GM12878 (cell line): ENCODE data around the gene B3GNT9. TPM values are rescaled to one million over a fixed set of nuclear protein-coding genes. Genes with fewer than 3 reads are reported as not detected.

Source experiments
- ATAC-seq: fragments of 200-7000 bp; cut with Tn5 transposase; 3 replicates; pipeline ENCODE4 v1.9.1; 2020; ENCODE audit warnings: mild to moderate bottlenecking, moderate library complexity
- BruUV-seq: library from RNA; stranded (reverse); fragments of 400-500 nt; replicated peaks from 2 replicates; lab custom pipeline; 2021; lab: Mats Ljungman, UMichigan
- CTCF ChIA-PET: fragments of 300-600 bp; sonication (Branson Sonifier 250); formaldehyde crosslinking; extraction: SDS; loops from one replicate; lab custom pipeline; 2021; ENCODE audit warnings: inconsistent platforms; lab: Yijun Ruan, JAX
- POLR2A ChIA-PET: fragments of 350-600 bp; formaldehyde crosslinking; extraction: SDS; loops from one replicate; lab custom pipeline; 2021; ENCODE audit warnings: inconsistent platforms; lab: Charles Lee
- RAD21 ChIA-PET: fragments of 300-600 bp; sonication (Branson Sonifier 250); formaldehyde crosslinking; loops from one replicate; lab custom pipeline; 2023; ENCODE audit warnings: antibody characterized with exemption; ENCODE audit not compliant: unreplicated experiment; lab: Charles Lee
- SMC1A ChIA-PET: fragments of 300-600 bp; sonication (Branson Sonifier 250); formaldehyde crosslinking; loops from one replicate; lab custom pipeline; 2023; ENCODE audit not compliant: unreplicated experiment, uncharacterized antibody; lab: Charles Lee
- DNase-seq: peaks from one replicate; pipeline ENCODE4 v3.0.0-alpha.2; 2011; ENCODE audit warnings: low read depth, low spot score
- FAIRE-seq: peaks from 3 replicates; lab custom pipeline; 2011; peaks lifted over from hg19 to GRCh38; lab: Jason Lieb, UNC
- H2AFZ ChIP-seq: 2 replicates; pipeline ENCODE4 v1.6.0; 2011; ENCODE audit warnings: low read depth, low read length, control low read depth; ENCODE audit not compliant: control insufficient read depth
- H3K27ac ChIP-seq: 2 replicates; pipeline ENCODE4 v1.5.1; 2011; ENCODE audit warnings: control low read depth; ENCODE audit not compliant: control insufficient read depth, insufficient read depth
- H3K27me3 ChIP-seq, 2 experiments: replicated peaks in 1 of 2; 2 replicates each; pipeline versions ENCODE4 v1.6.0 to v1.6.1; 2011; ENCODE audit warnings: low read length in 1 of 2; ENCODE audit not compliant: control insufficient read depth in 2 of 2, insufficient read depth in 2 of 2
- H3K36me3 ChIP-seq, 2 experiments: 2 replicates each; pipeline ENCODE4 v1.5.1; 2011; ENCODE audit warnings: low read length in 1 of 2; ENCODE audit not compliant: control insufficient read depth in 2 of 2, insufficient read depth in 2 of 2
- H3K4me1 ChIP-seq: 2 replicates; pipeline ENCODE4 v1.6.1; 2011; ENCODE audit warnings: mild to moderate bottlenecking, low read length, moderate library complexity, mixed read lengths; ENCODE audit not compliant: control insufficient read depth, insufficient read depth
- H3K4me2 ChIP-seq: 2 replicates; pipeline ENCODE4 v1.6.0; 2011; ENCODE audit warnings: control low read depth; ENCODE audit not compliant: control insufficient read depth, insufficient read depth
- H3K4me3 ChIP-seq: fragments of 200-600 bp; sonication (generic); 2 replicates; pipeline ENCODE4 v1.5.1; 2016
- H3K79me2 ChIP-seq: 2 replicates; pipeline ENCODE4 v1.6.0; 2011; ENCODE audit warnings: low read length; ENCODE audit not compliant: control insufficient read depth, insufficient read depth
- H3K9ac ChIP-seq: 2 replicates; pipeline ENCODE4 v1.8.0; 2011; ENCODE audit warnings: low read length, control low read depth, mixed read lengths; ENCODE audit not compliant: control insufficient read depth, insufficient read depth
- H3K9me3 ChIP-seq: replicated peaks from 3 replicates; pipeline ENCODE4 v1.5.1; 2011; ENCODE audit warnings: mild to moderate bottlenecking, low read length; ENCODE audit not compliant: control insufficient read depth, insufficient read depth
- H4K20me1 ChIP-seq: 2 replicates; pipeline ENCODE4 v1.6.0; 2011; ENCODE audit not compliant: control insufficient read depth, insufficient read depth
- ASH2L ChIP-seq: fragments of 300-600, 200-600 bp; sonication (generic); IDR thresholded peaks from 2 replicates; pipeline ENCODE4 v1.6.1; 2017; ENCODE audit warnings: low read depth, mild to moderate bottlenecking, borderline replicate concordance
- CREB1 ChIP-seq: IDR thresholded peaks from 2 replicates; pipeline ENCODE4 v1.6.1; 2012; ENCODE audit warnings: low read depth, mild to moderate bottlenecking, inconsistent platforms
- CUX1 ChIP-seq: IDR thresholded peaks from 2 replicates; pipeline ENCODE4 v1.6.1; 2012; ENCODE audit warnings: improper control_type of control experiment, low read depth, low read length; ENCODE audit not compliant: insufficient replicate concordance
- FOXK2 ChIP-seq: fragments of 450-650 bp; IDR thresholded peaks from 2 replicates; pipeline ENCODE4 v1.6.1; 2017; ENCODE audit warnings: mild to moderate bottlenecking, moderate library complexity
- NKRF ChIP-seq: fragments of 450-650 bp; conservative IDR thresholded peaks from 2 replicates; pipeline ENCODE4 v1.6.1; 2017; ENCODE audit warnings: mild to moderate bottlenecking, moderate library complexity
- PRDM15 ChIP-seq: fragments of 450-650 bp; formaldehyde crosslinking; IDR thresholded peaks from 2 replicates; pipeline ENCODE4 v1.4.0; 2020; ENCODE audit warnings: mild to moderate bottlenecking, moderate library complexity
- SREBF2 ChIP-seq: IDR thresholded peaks from 2 replicates; pipeline ENCODE4 v1.6.1; 2012; ENCODE audit warnings: mild to moderate bottlenecking, low read length
- TARDBP ChIP-seq: IDR thresholded peaks from 2 replicates; pipeline ENCODE4 v1.6.1; 2016; ENCODE audit warnings: borderline replicate concordance
- YY1 ChIP-seq: IDR thresholded peaks from 2 replicates; pipeline ENCODE4 v1.6.1; 2011; ENCODE audit warnings: low read depth, mild to moderate bottlenecking, low read length
- WGBS: methylation state at CpG from one replicate; pipeline ENCODE4 v1.1.6; 2016; ENCODE audit warnings: low lambda C conversion rate; ENCODE audit not compliant: insufficient replicate concordance, insufficient coverage; ENCODE audit errors: missing lambda C conversion rate; 5-methylcytosine and 5-hydroxymethylcytosine counted together
- in situ Hi-C: fragments of 300-500 bp; cut with MboI; formaldehyde crosslinking; loops from 9 replicates; pipeline ENCODE4 v1.14.3; 2018; ENCODE audit warnings: mixed read lengths
- intact Hi-C: fragments of 100-400 bp; cut with micrococcal nuclease; formaldehyde crosslinking; loops from one replicate; pipeline ENCODE4 v1.14.2; 2022; ENCODE audit not compliant: unreplicated experiment
- polyA plus RNA-seq, 11 experiments: library from polyadenylated mRNA; depleted of rRNA in 4 of 11; unstranded in 6 of 11; stranded (reverse) in 5 of 11; fragments of >200 nt; fragmentation: Nextera tagmentation in 4 of 11; fragmentation: Illumina TruSeq in 1 of 11; extraction: Ambion mirVana in 4 of 11; extraction: Trizol in 1 of 11; gene quantifications; 1 replicate in 1 of 11; 2 replicates in 10 of 11; pipeline versions ENCODE4 v1.2.1 to v1.2.3, GENCODE V29; 2011 to 2016; ENCODE audit warnings: inconsistent platforms in 2 of 11, missing spikeins in 2 of 11, low read depth in 1 of 11
- total RNA-seq, 4 experiments: library from RNA; depleted of rRNA in 3 of 4; stranded (reverse); fragments of >200 nt in 3 of 4; fragmentation: Illumina TruSeq in 1 of 4; extraction: Trizol in 1 of 4; gene quantifications; 2 replicates each; pipeline versions ENCODE4 v1.2.1 to v1.2.3, GENCODE V29; 2013 to 2021

The B3GNT9 gene
- total and polyA plus RNA-seq, 10 of the 15 experiments (the other 5 are each of a cell fraction or from before 2014, with no cell fraction given): 0.08 to 5.0 (median 1.9) TPM

GRCh38 chr16:67128887-67129286 lies 21.9 kb downstream of the B3GNT9 start:
- RAD21 ChIA-PET: interaction anchor here (1.1 kb wide), 1 partner anchor 110 kb away, joined by 3 read pairs; no protein-coding TSS in a partner anchor
- Histone ChIP-seq H3K4me2 (no peak overlapping the region), H3K4me3 (no peak overlapping the region), H3K27ac (no peak overlapping the region), H3K4me1 (no peaks in the 10 kb centered on the region), H3K27me3 (no peaks in the 10 kb centered on the region), H3K9ac (no peak overlapping the region), H4K20me1 (no peaks in the 10 kb centered on the region), H3K36me3 (peaks cover 5 to 10% of the 10 kb centered on the region in 2 experiments), H3K79me2 (no peaks in the 10 kb centered on the region), H3K9me3 (no peaks in the 10 kb centered on the region), H2AFZ (no peak overlapping the region)
- intact Hi-C loops (no loop called here), in situ Hi-C loops (no loop called here)
- CTCF ChIA-PET: interaction anchor here (0.6 to 2.2 kb wide), 4 partner anchors 13 to 111 kb away, joined by 3 to 8 read pairs (median 4); no protein-coding TSS in a partner anchor
- FAIRE-seq: no peak
- SMC1A ChIA-PET: interaction anchor here (0.9 to 1.6 kb wide), 3 partner anchors 10 to 47 kb away, joined by 3 to 5 read pairs (median 3); no protein-coding TSS in a partner anchor
- POLR2A ChIA-PET: no interaction called here
- no peak for DNase-seq
- no TSS peak for BruUV-seq
- no peak for ATAC-seq
- TF ChIP-seq YY1 (no peak), TARDBP (no peak), NKRF (no peak), FOXK2 (no peak), CREB1 (no peak), SREBF2 (no peak), CUX1 (no peak), ASH2L (no peak), PRDM15 (no peak)
- 81% methylated on average over 3 of the region's 3 CpGs for WGBS
